MCF 10A (cell line): ENCODE data around the gene ADIRF. TPM values are rescaled to one million over a fixed set of nuclear protein-coding genes. Genes with fewer than 3 reads are reported as not detected.
"Not testable (repeated sequence)": the region's sequence is repeated elsewhere in the genome, so short reads cannot be mapped to it uniquely, and the experiment has no call there.

Experiments used
- BruUV-seq: library from RNA; stranded (reverse); fragments of 400-500 nt; replicated peaks from 2 replicates; lab custom pipeline; 2021; lab: Mats Ljungman, UMichigan
- CTCF ChIA-PET: fragments of 300-600 bp; sonication (Branson Sonifier 250); formaldehyde crosslinking; extraction: SDS; loops from one replicate; lab custom pipeline; 2021; ENCODE audit warnings: antibody characterized with exemption, inconsistent platforms; lab: Yijun Ruan, JAX
- POLR2A ChIA-PET: fragments of 300-600, 350-650 bp; sonication (Branson Sonifier 250); formaldehyde crosslinking; extraction: SDS; loops from one replicate; lab custom pipeline; 2020; ENCODE audit warnings: antibody characterized with exemption, inconsistent platforms; lab: Yijun Ruan, JAX
- DNase-seq: peaks from one replicate; pipeline ENCODE4 v3.0.0-alpha.2; 2018; ENCODE audit not compliant: unreplicated experiment
- H3K27ac Mint-ChIP-seq: one replicate; pipeline ENCODE4 v1.8.0; 2022; ENCODE audit warnings: mild to moderate bottlenecking, low read depth, mixed read lengths; ENCODE audit not compliant: unreplicated experiment
- H3K27me3 Mint-ChIP-seq: one replicate; pipeline ENCODE4 v1.8.0; 2022; ENCODE audit warnings: mixed read lengths; ENCODE audit not compliant: insufficient read depth, unreplicated experiment
- H3K36me3 Mint-ChIP-seq: one replicate; pipeline ENCODE4 v1.8.0; 2022; ENCODE audit warnings: mild to moderate bottlenecking, moderate library complexity, mixed read lengths; ENCODE audit not compliant: insufficient read depth, unreplicated experiment
- H3K4me1 Mint-ChIP-seq: one replicate; pipeline ENCODE4 v1.8.0; 2022; ENCODE audit warnings: mixed read lengths; ENCODE audit not compliant: insufficient read depth, unreplicated experiment
- H3K4me3 Mint-ChIP-seq: one replicate; pipeline ENCODE4 v1.8.0; 2022; ENCODE audit warnings: mild to moderate bottlenecking, moderate library complexity, mixed read lengths; ENCODE audit not compliant: unreplicated experiment
- H3K9me3 Mint-ChIP-seq: one replicate; pipeline ENCODE4 v1.8.0; 2022; ENCODE audit warnings: mixed read lengths; ENCODE audit not compliant: unreplicated experiment
- CTCF ChIP-seq: fragments of 200-600 bp; IDR thresholded peaks from one replicate; pipeline ENCODE4 v1.8.0; 2022; ENCODE audit warnings: antibody characterized with exemption, mild to moderate bottlenecking; ENCODE audit not compliant: unreplicated experiment
- intact Hi-C: fragments of 100-400 bp; cut with micrococcal nuclease; formaldehyde crosslinking; loops from 2 replicates; pipeline ENCODE4 v1.14.1; 2022
- total RNA-seq: library from RNA; stranded (reverse); gene quantifications from 2 replicates; pipeline ENCODE4 v1.2.3, GENCODE V29; 2022

The ADIRF gene
- total RNA-seq, 1 experiment from 2014 or later: 60.3 TPM

GRCh38 chr10:86976362-86977056 lies 8.2 kb downstream of the ADIRF start:
- H3K27ac Mint-ChIP-seq: no peak overlapping the region
- H3K36me3 Mint-ChIP-seq: peaks cover 5% of the 10 kb centered on the region
- no peak for DNase-seq
- intact Hi-C loops: no loop called here
- no peak for TF ChIP-seq CTCF
- peaks cover 35% of the 10 kb centered on the region for H3K4me1 Mint-ChIP-seq
- BruUV-seq: no TSS peak
- POLR2A ChIA-PET: interaction anchor here (0.6 to 1.2 kb wide), 4 partner anchors 8 to 72 kb away, joined by 3 read pairs; partner anchors contain the start of gene ADIRF
- H3K27me3 Mint-ChIP-seq: no peaks in the 10 kb centered on the region
- H3K4me3 Mint-ChIP-seq: no peak overlapping the region
- no peaks in the 10 kb centered on the region for H3K9me3 Mint-ChIP-seq
- CTCF ChIA-PET: interaction anchor here (0.6 kb wide), 1 partner anchor 266 kb away, joined by 4 read pairs; no protein-coding TSS in a partner anchor

- CTCF ChIA-PET: interaction anchor here (0.6 kb wide), 1 partner anchor 558 kb away, joined by 4 read pairs; no protein-coding TSS in a partner anchor
Observed at GRCh38 chr10:86978457-86978856, 10.2 kb downstream of the ADIRF start.

GRCh38 chr10:86979296-86979818 lies 11.1 kb downstream of the ADIRF start:
- intact Hi-C loops: no loop called here
- H3K36me3 Mint-ChIP-seq: no peaks in the 10 kb centered on the region
- H3K27ac Mint-ChIP-seq: peak overlapping the region; percentile 57
- H3K9me3 Mint-ChIP-seq: no peaks in the 10 kb centered on the region
- no TSS peak for BruUV-seq
- POLR2A ChIA-PET: interaction anchor here (0.7 to 0.9 kb wide), 4 partner anchors 10 to 21 kb away, joined by 3 to 5 read pairs (median 4); partner anchors contain the start of genes ADIRF and SNCG
- CTCF ChIA-PET: no interaction called here
- H3K4me3 Mint-ChIP-seq: no peak overlapping the region
- H3K4me1 Mint-ChIP-seq: peaks cover 18% of the 10 kb centered on the region
- TF ChIP-seq CTCF: no peak
- DNase-seq: peak; percentile 52
- no peaks in the 10 kb centered on the region for H3K27me3 Mint-ChIP-seq

More at GRCh38 chr10:86978457-86978856, 10.2 kb downstream of the ADIRF start:
- intact Hi-C loops, H3K4me3 Mint-ChIP-seq, H3K9me3 Mint-ChIP-seq, H3K27me3 Mint-ChIP-seq, H3K36me3 Mint-ChIP-seq, BruUV-seq: not testable (repeated sequence)
- peak; percentile 30 for DNase-seq
- POLR2A ChIA-PET: interaction anchor here (0.6 to 0.7 kb wide), 2 partner anchors 19 to 336 kb away, joined by 3 read pairs; no protein-coding TSS in a partner anchor
- peaks cover 21% of the 10 kb centered on the region for H3K4me1 Mint-ChIP-seq
- peak overlapping the region; percentile 16 for H3K27ac Mint-ChIP-seq

GRCh38 chr10:86979977-86980448 lies 11.7 kb downstream of the ADIRF start:
- ChIA-PET CTCF (interaction anchor here (0.5 kb wide), 1 partner anchor 756 kb away, joined by 3 read pairs; no protein-coding TSS in a partner anchor), POLR2A (interaction anchor here (0.8 to 1.8 kb wide), 4 partner anchors 11 to 21 kb away, joined by 3 to 7 read pairs (median 4); partner anchors contain the start of genes ADIRF and SNCG)
- intact Hi-C loops: no loop called here
- Mint-ChIP-seq H3K36me3 (no peaks in the 10 kb centered on the region), H3K27me3 (no peaks in the 10 kb centered on the region), H3K27ac (peak overlapping the region; percentile 57), H3K4me3 (no peak overlapping the region), H3K9me3 (no peaks in the 10 kb centered on the region), H3K4me1 (peaks cover 13% of the 10 kb centered on the region)
- TF ChIP-seq CTCF: no peak
- no TSS peak for BruUV-seq
- DNase-seq: peak; percentile 36

- intact Hi-C loops, BruUV-seq, H3K9me3 Mint-ChIP-seq, CTCF ChIA-PET, H3K27ac Mint-ChIP-seq, H3K27me3 Mint-ChIP-seq, H3K4me3 Mint-ChIP-seq, DNase-seq, H3K36me3 Mint-ChIP-seq: not testable (repeated sequence)
- peaks cover 13% of the 10 kb centered on the region for H3K4me1 Mint-ChIP-seq
- POLR2A ChIA-PET: interaction anchor here (1.8 kb wide), 1 partner anchor 12 kb away, joined by 7 read pairs; the partner anchor contains the start of gene ADIRF
Observed at GRCh38 chr10:86981020-86981419, 12.7 kb downstream of the ADIRF start.
